Liver (tissue), 9 donors: ENCODE data around the gene TMCO4. TPM values are rescaled to one million over a fixed set of nuclear protein-coding genes. Genes with fewer than 3 reads are reported as not detected.
"Not testable (repeated sequence)": the region's sequence is repeated elsewhere in the genome, so short reads cannot be mapped to it uniquely, and the experiment has no call there.

ENCODE experiments used
- DNase-seq: peaks from one replicate; pipeline ENCODE4 v3.0.0-alpha.2; 2017; ENCODE audit warnings: low spot score
- H3K27ac ChIP-seq, 2 donors: one replicate each; pipeline ENCODE4 v1.7.0; 2013; ENCODE audit warnings: inconsistent platforms in 2 of 2, low read length in 2 of 2, control low read depth in 1 of 2, low read depth in 1 of 2, mild to moderate bottlenecking in 1 of 2
- H3K27me3 ChIP-seq, 4 donors: one replicate each; pipeline versions ENCODE4 v1.6.1 to v1.7.0; 2013; ENCODE audit warnings: low read length in 3 of 4, inconsistent platforms in 1 of 4, mild to moderate bottlenecking in 1 of 4, moderate library complexity in 1 of 4; ENCODE audit not compliant: control insufficient read depth in 4 of 4, insufficient read depth in 4 of 4
- H3K36me3 ChIP-seq, 4 donors: one replicate each; pipeline versions ENCODE4 v1.6.1 to v1.7.0; 2013; ENCODE audit warnings: low read length in 3 of 4, mild to moderate bottlenecking in 3 of 4, low read depth in 1 of 4, moderate library complexity in 1 of 4; ENCODE audit not compliant: control insufficient read depth in 4 of 4, insufficient read depth in 3 of 4
- H3K4me1 ChIP-seq, 4 donors: one replicate each; pipeline versions ENCODE4 v1.6.1 to v1.7.0; 2013; ENCODE audit warnings: low read length in 3 of 4, mild to moderate bottlenecking in 3 of 4, moderate library complexity in 1 of 4; ENCODE audit not compliant: control insufficient read depth in 4 of 4, insufficient read depth in 4 of 4
- H3K4me3 ChIP-seq, 3 donors: one replicate each; pipeline versions ENCODE4 v1.6.1 to v1.7.0; 2013; ENCODE audit warnings: low read length in 3 of 3, control low read depth in 1 of 3, low read depth in 1 of 3, mild to moderate bottlenecking in 1 of 3
- H3K9ac ChIP-seq, 2 donors: one replicate each; pipeline ENCODE4 v1.7.0; 2013; ENCODE audit warnings: low read length in 2 of 2, mild to moderate bottlenecking in 2 of 2, moderate library complexity in 2 of 2, control low read depth in 1 of 2, low read depth in 1 of 2
- H3K9me3 ChIP-seq, 4 donors: one replicate each; pipeline versions ENCODE4 v1.6.1 to v1.7.0; 2013; ENCODE audit warnings: low read length in 3 of 4; ENCODE audit not compliant: control insufficient read depth in 4 of 4
- ATF3 ChIP-seq: IDR thresholded peaks from 2 replicates; pipeline ENCODE4 v1.6.1; 2016; ENCODE audit warnings: antibody characterized with exemption
- EGR1 ChIP-seq, 2 donors: IDR thresholded peaks; 2 replicates each; pipeline ENCODE4 v1.6.1; 2016 to 2018; ENCODE audit warnings: antibody characterized with exemption in 2 of 2, low read depth in 2 of 2
- GABPA ChIP-seq, 2 donors: IDR thresholded peaks in 1 of 2; conservative IDR thresholded peaks in 1 of 2; 2 replicates each; pipeline ENCODE4 v1.6.1; 2016; ENCODE audit warnings: antibody characterized with exemption in 2 of 2, mild to moderate bottlenecking in 1 of 2, moderate library complexity in 1 of 2
- HNF4A ChIP-seq, 2 donors: conservative IDR thresholded peaks; 2 replicates each; pipeline ENCODE4 v1.6.1; 2016; ENCODE audit warnings: antibody characterized with exemption in 2 of 2, mild to moderate bottlenecking in 2 of 2
- JUND ChIP-seq, 2 donors: IDR thresholded peaks; 2 replicates each; pipeline ENCODE4 v1.6.1; 2016; ENCODE audit warnings: antibody characterized with exemption in 2 of 2
- RAD21 ChIP-seq, 2 donors: IDR thresholded peaks; 2 replicates each; pipeline ENCODE4 v1.6.1; 2016; ENCODE audit warnings: antibody characterized with exemption in 2 of 2, mild to moderate bottlenecking in 2 of 2
- REST ChIP-seq: IDR thresholded peaks from 2 replicates; pipeline ENCODE4 v1.6.1; 2016; ENCODE audit warnings: antibody characterized with exemption, mild to moderate bottlenecking
- RXRA ChIP-seq, 2 donors: IDR thresholded peaks; 2 replicates each; pipeline ENCODE4 v1.6.1; 2017 to 2018; ENCODE audit warnings: antibody characterized with exemption in 2 of 2, mild to moderate bottlenecking in 1 of 2
- SP1 ChIP-seq: IDR thresholded peaks from 2 replicates; pipeline ENCODE4 v1.6.1; 2018; ENCODE audit warnings: antibody characterized with exemption, mild to moderate bottlenecking
- TAF1 ChIP-seq: conservative IDR thresholded peaks from 2 replicates; pipeline ENCODE4 v1.6.1; 2016; ENCODE audit warnings: antibody characterized with exemption, mild to moderate bottlenecking
- ZBTB33 ChIP-seq: IDR thresholded peaks from 2 replicates; pipeline ENCODE4 v1.6.1; 2016; ENCODE audit warnings: antibody characterized with exemption
- WGBS: extraction: QIAGEN DNeasy Blood & Tissue Kit; methylation state at CpG from one replicate; pipeline ENCODE4 v1.1.7; 2013; 5-methylcytosine and 5-hydroxymethylcytosine counted together
- polyA plus RNA-seq, 2 donors: library from polyadenylated mRNA; stranded (reverse) in 1 of 2; unstranded in 1 of 2; fragments of 200-250 nt in 1 of 2; fragments of >200 nt in 1 of 2; fragmentation: Nextera tagmentation in 1 of 2; extraction: Ambion mirVana in 1 of 2; gene quantifications; one replicate each; pipeline versions ENCODE4 v1.2.1 to v1.2.3, GENCODE V29; 2013 to 2015
- total RNA-seq, 2 donors: library from RNA; depleted of rRNA; stranded (reverse); fragments of >200 nt; gene quantifications; one replicate each; pipeline ENCODE4 v1.2.3, GENCODE V29; 2014
- donor health status: healthy.
- donor health status: healthy.
- donor health status: healthy.
- donor health status: healthy.
- donor health status: healthy.

The TMCO4 gene
- total and polyA plus RNA-seq, 4 donors, result 4.0 to 9.5 (median 6.0) TPM

DNA sequence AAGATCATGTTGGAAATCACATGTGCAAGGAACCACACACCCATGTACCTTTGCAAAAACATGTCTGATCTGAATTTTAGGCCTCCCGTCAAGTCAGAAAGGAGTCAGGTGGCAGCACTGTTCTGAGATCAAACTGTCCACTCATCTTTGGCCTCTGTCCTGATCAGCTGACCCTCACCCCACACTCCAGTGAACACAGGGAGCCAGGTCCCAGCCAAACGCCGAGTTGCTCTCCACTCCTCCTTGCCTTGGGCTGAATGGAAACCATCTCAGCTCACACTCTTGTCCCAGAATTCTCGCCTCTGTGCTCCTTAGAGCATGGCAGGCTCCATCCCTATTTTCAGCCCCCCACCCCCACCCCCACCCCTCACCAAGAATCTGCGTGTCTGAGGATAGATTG, 20.0 kb upstream of the TMCO4 start:
- no peaks in the 10 kb centered on the region for H3K36me3 ChIP-seq
- peaks cover 10 to 51% (median 44%) of the 10 kb centered on the region in 4 donors for H3K4me1 ChIP-seq
- H3K4me3 ChIP-seq, result no peak overlapping the region
- DNase-seq, result no peak
- no peaks in the 10 kb centered on the region for H3K9me3 ChIP-seq
- peak; percentile 36 to 41 for TF ChIP-seq HNF4A (conservative IDR thresholded peaks at IDR 0.05)
- peak; percentile 8 to 17 for TF ChIP-seq RXRA (IDR thresholded peaks at IDR 0.05)
- no peak for TF ChIP-seq JUND (IDR thresholded peaks at IDR 0.05)
- peak; percentile 28 for TF ChIP-seq SP1
- WGBS, result 55% methylated on average over 5 of the region's 5 CpGs
- no peaks in the 10 kb centered on the region for H3K27me3 ChIP-seq
- peak overlapping the region in 1 of 2 donors; percentile 28 for H3K27ac ChIP-seq
- H3K9ac ChIP-seq, result no peak overlapping the region

DNA sequence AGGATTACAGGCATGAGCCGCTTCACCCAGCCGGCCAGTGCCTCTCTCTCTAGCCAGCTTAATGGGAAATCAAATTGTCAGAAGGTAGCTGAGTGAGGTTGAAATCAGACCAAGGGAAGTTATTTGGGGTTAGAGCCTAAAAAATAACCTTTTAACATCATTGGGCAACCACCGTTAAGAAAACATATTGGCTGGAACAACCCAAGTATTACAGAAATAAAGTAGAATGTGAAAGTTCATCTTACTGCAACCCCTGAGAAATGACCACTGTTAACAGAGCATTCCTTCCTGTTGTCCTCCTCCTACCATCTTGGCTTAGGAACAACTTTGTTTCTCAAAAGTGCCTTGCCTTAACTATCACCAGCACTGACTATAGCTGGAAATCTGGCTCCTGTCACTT, 18.6 kb upstream of the TMCO4 start:
- H3K4me1 ChIP-seq, result peaks cover 16 to 61% (median 52%) of the 10 kb centered on the region in 4 donors
- H3K36me3 ChIP-seq, result no peaks in the 10 kb centered on the region
- H3K9me3 ChIP-seq, result no peaks in the 10 kb centered on the region
- DNase-seq, result no peak
- H3K27me3 ChIP-seq, result no peaks in the 10 kb centered on the region
- peak overlapping the region in 1 of 2 donors; percentile 46 for H3K9ac ChIP-seq
- peak overlapping the region; percentile 63 to 74 for H3K27ac ChIP-seq
- TF ChIP-seq JUND (IDR thresholded peaks at IDR 0.05) (peak in 1 of 2 donors; percentile 51), RXRA (IDR thresholded peaks at IDR 0.05) (peak; percentile 85 to 86), HNF4A (conservative IDR thresholded peaks at IDR 0.05) (peak; percentile 67 to 71), EGR1 (IDR thresholded peaks at IDR 0.05; ENCODE audit: low read depth in 2 of 2) (peak in 1 of 2 donors; percentile 27), REST (no peak), RAD21 (IDR thresholded peaks at IDR 0.05) (peak in 1 of 2 donors; percentile 21), SP1 (peak; percentile 71), ZBTB33 (no peak), TAF1 (no peak)
- no peak overlapping the region for H3K4me3 ChIP-seq
- 36% methylated on average over 3 of the region's 3 CpGs for WGBS

- H3K9me3 ChIP-seq, result no peaks in the 10 kb centered on the region
- no peak for DNase-seq
- H3K27ac ChIP-seq, result no peak overlapping the region
- no peak for TF ChIP-seq JUND (IDR thresholded peaks at IDR 0.05)
- no peak for TF ChIP-seq ATF3
- no peak for TF ChIP-seq REST
- no peak for TF ChIP-seq RXRA (IDR thresholded peaks at IDR 0.05)
- TF ChIP-seq GABPA (IDR thresholded peaks at IDR 0.05 in 1 of 2, conservative IDR thresholded peaks at IDR 0.05 in 1 of 2), result no peak
- H3K9ac ChIP-seq, result no peak overlapping the region
- H3K4me3 ChIP-seq, result no peak overlapping the region
- WGBS, result 90% methylated on average over 5 of the region's 5 CpGs
- no peaks in the 10 kb centered on the region for H3K27me3 ChIP-seq
- no peaks in the 10 kb centered on the region for H3K36me3 ChIP-seq
- H3K4me1 ChIP-seq, result peaks cover 16 to 61% (median 52%) of the 10 kb centered on the region in 4 donors
Observed at GRCh38 chr1:19817160-19817559, 17.4 kb upstream of the TMCO4 start.

DNA sequence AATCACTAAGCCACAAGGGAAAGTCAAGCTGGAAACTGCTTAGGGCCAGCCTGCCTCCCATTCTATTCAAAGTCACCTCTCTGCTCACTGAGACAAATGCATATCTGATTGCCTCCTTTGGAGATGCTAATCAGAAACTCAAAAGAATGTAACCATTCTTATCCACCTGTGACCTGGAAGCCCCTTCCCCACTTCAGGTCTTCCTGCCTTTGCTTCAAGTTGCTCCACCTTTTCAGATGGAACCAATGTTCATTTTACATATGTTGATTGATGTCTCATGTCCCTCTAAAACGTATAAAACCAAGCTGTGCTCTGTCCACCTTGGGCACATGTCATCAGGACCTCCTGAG, 17.0 kb upstream of the TMCO4 start:
- peak overlapping the region in 1 of 2 donors; percentile 79 for H3K27ac ChIP-seq
- H3K9ac ChIP-seq, DNase-seq, H3K27me3 ChIP-seq, H3K36me3 ChIP-seq, H3K4me3 ChIP-seq, H3K9me3 ChIP-seq: not testable (repeated sequence)
- H3K4me1 ChIP-seq, result peaks cover 16 to 61% (median 52%) of the 10 kb centered on the region in 4 donors
- 76% methylated on average over 1 of the region's 1 CpG for WGBS
